NCI-H345 treated with DMSO at 0.1 percent for 48 hours (cell line): ENCODE results near the gene SEMA5A.

Source experiments
- DNase-seq: peaks from one replicate; lab custom pipeline; 2025; ENCODE audit not compliant: unreplicated experiment; lab: John Stamatoyannopoulos, UW

SEMA5A gene

GRCh38 chr5:9444346-9444745 lies 101.5 kb downstream of the SEMA5A start:
- DNase-seq = no peak

GRCh38 chr5:9441610-9442009 lies 104.3 kb downstream of the SEMA5A start:
- no peak for DNase-seq

GRCh38 chr5:9440517-9440916 lies 105.4 kb downstream of the SEMA5A start:
- no peak for DNase-seq

- no peak for DNase-seq
These were observed 106.2 kb downstream of the SEMA5A start for GRCh38 chr5:9439531-9440292.

GRCh38 chr5:9438596-9439354 lies 107.1 kb downstream of the SEMA5A start:
- no peak for DNase-seq

GRCh38 chr5:9437741-9438240 lies 108.1 kb downstream of the SEMA5A start:
- no peak for DNase-seq

- no peak for DNase-seq
These were observed 114.2 kb downstream of the SEMA5A start for GRCh38 chr5:9431496-9432258.

GRCh38 chr5:9431151-9431495 lies 114.8 kb downstream of the SEMA5A start:
- DNase-seq = no peak

GRCh38 chr5:9430306-9430705 lies 115.6 kb downstream of the SEMA5A start:
- DNase-seq = no peak

GRCh38 chr5:9429691-9430215 lies 116.1 kb downstream of the SEMA5A start:
- DNase-seq = no peak

- no peak for DNase-seq
These were observed 117.6 kb downstream of the SEMA5A start for GRCh38 chr5:9428272-9428671.

GRCh38 chr5:9425710-9426109 lies 120.2 kb downstream of the SEMA5A start:
- DNase-seq = no peak

- DNase-seq = no peak
These were observed 122.3 kb downstream of the SEMA5A start for GRCh38 chr5:9423571-9423970.

- no peak for DNase-seq
These were observed 124.0 kb downstream of the SEMA5A start for GRCh38 chr5:9421884-9422283.

GRCh38 chr5:9419794-9420193 lies 126.1 kb downstream of the SEMA5A start:
- no peak for DNase-seq

- DNase-seq = no peak
These were observed 130.3 kb downstream of the SEMA5A start for GRCh38 chr5:9415566-9415965.

GRCh38 chr5:9415091-9415490 lies 130.8 kb downstream of the SEMA5A start:
- DNase-seq = no peak

GRCh38 chr5:9411142-9411541 lies 134.7 kb downstream of the SEMA5A start:
- no peak for DNase-seq

- no peak for DNase-seq
These were observed 136.4 kb downstream of the SEMA5A start for GRCh38 chr5:9409413-9409960.

GRCh38 chr5:9408964-9409363 lies 136.9 kb downstream of the SEMA5A start:
- DNase-seq = no peak

GRCh38 chr5:9405196-9405754 lies 140.6 kb downstream of the SEMA5A start:
- no peak for DNase-seq
